Measurements from ENCODE around the gene FPR1.

Gene FPR1

GRCh38 chr19:51765086-51765485, 13.4 kb upstream of the FPR1 start:
- no peaks in the 10 kb centered on the region for H3K9me2 ChIP-seq (replicated peaks; ENCODE audit: control insufficient read depth, low read length)
- H3K4me1 ChIP-seq (ENCODE audit: control insufficient read depth, low read length) = no peaks in the 10 kb centered on the region
- TF ChIP-seq CTCF (IDR thresholded peaks at IDR 0.05; ENCODE audit: low read depth, low read length, poor library complexity, severe bottlenecking) (no peak), EZH2phosphoT487 (IDR thresholded peaks at IDR 0.05; ENCODE audit: borderline replicate concordance, low read length) (no peak)
- H3K27ac ChIP-seq (ENCODE audit: low read depth, low read length) = no peak overlapping the region
- H3K4me3 ChIP-seq (ENCODE audit: low read length) = no peak overlapping the region
- no peak overlapping the region for H3K4me2 ChIP-seq (ENCODE audit: low read length)
- no peaks in the 10 kb centered on the region for H3F3A ChIP-seq (ENCODE audit: control insufficient read depth, insufficient read depth)
- no peaks in the 10 kb centered on the region for H3K79me2 ChIP-seq (ENCODE audit: control insufficient read depth, low read length)
- H3K36me3 ChIP-seq (ENCODE audit: control insufficient read depth, low read length) = no peaks in the 10 kb centered on the region
- H3K27me3 ChIP-seq (ENCODE audit: control insufficient read depth, low read length) = no peaks in the 10 kb centered on the region
- H3K9me3 ChIP-seq (ENCODE audit: control insufficient read depth, insufficient read depth, low read length) = no peaks in the 10 kb centered on the region
- H4K20me1 ChIP-seq (ENCODE audit: control insufficient read depth, insufficient read depth, low read depth, low read length) = no peaks in the 10 kb centered on the region

- no peaks in the 10 kb centered on the region for H3K27me3 ChIP-seq (ENCODE audit: control insufficient read depth, low read length)
- no peak for TF ChIP-seq EZH2phosphoT487 (IDR thresholded peaks at IDR 0.05; ENCODE audit: borderline replicate concordance, low read length)
- no peak for TF ChIP-seq CTCF (IDR thresholded peaks at IDR 0.05; ENCODE audit: low read depth, low read length, poor library complexity, severe bottlenecking)
- H3K9me2 ChIP-seq (replicated peaks; ENCODE audit: control insufficient read depth, low read length) = no peaks in the 10 kb centered on the region
- no peaks in the 10 kb centered on the region for H3K4me1 ChIP-seq (ENCODE audit: control insufficient read depth, low read length)
- no peak overlapping the region for H3K4me2 ChIP-seq (ENCODE audit: low read length)
- no peaks in the 10 kb centered on the region for H3F3A ChIP-seq (ENCODE audit: control insufficient read depth, insufficient read depth)
- no peaks in the 10 kb centered on the region for H3K79me2 ChIP-seq (ENCODE audit: control insufficient read depth, low read length)
- peaks cover 2% of the 10 kb centered on the region; the same call in 1 of the 2 replicates for H3K9me3 ChIP-seq (ENCODE audit: control insufficient read depth, insufficient read depth, low read length)
- no peak overlapping the region for H3K27ac ChIP-seq (ENCODE audit: low read depth, low read length)
- H4K20me1 ChIP-seq (ENCODE audit: control insufficient read depth, insufficient read depth, low read depth, low read length) = no peaks in the 10 kb centered on the region
- H3K36me3 ChIP-seq (ENCODE audit: control insufficient read depth, low read length) = no peaks in the 10 kb centered on the region
- no peak overlapping the region for H3K4me3 ChIP-seq (ENCODE audit: low read length)
These were observed 10.0 kb upstream of the FPR1 start for GRCh38 chr19:51761696-51762095.

DNA sequence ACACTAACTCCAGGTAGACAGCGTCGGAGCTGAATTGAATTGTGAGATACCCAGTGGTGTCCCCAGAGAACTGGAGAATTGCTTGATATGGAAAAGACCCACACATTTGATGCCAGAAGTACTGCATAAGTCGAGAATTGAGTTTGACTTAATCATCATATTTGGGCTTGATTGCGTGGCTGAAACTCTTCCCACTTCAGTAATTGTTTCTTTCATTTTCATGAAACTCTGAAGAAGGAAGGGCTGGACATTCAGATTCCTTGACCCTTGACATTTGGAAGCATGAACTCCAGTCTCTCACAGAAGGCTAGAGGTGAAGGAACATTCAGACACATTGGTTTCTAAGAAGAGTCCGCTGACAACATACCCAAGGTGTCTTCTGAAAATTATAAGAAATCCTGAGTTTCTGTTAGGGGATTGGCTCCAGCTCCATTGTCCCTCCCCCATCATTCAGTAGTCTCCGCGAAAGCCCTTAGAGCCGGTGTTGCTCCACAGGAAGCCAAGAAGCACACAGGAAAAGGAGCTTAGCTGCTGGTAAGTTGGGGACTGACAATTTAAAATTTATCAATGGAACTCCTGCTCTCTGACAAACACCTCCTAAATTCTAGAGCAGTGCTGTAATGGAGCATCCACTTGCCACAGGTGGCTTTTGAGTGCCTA, 9.1 kb upstream of the FPR1 start, which contains the start of gene FPR2:
FPR2 (plus strand) TSS at position 484 of the 660 bp plus-strand sequence. CDS start 7,479 bp downstream, outside the sequence.
- Histone ChIP-seq H3K36me3 (ENCODE audit: control insufficient read depth, low read length) (no peaks in the 10 kb centered on the region), H4K20me1 (ENCODE audit: control insufficient read depth, insufficient read depth, low read depth, low read length) (no peaks in the 10 kb centered on the region), H3K4me1 (ENCODE audit: control insufficient read depth, low read length) (no peaks in the 10 kb centered on the region), H3K27me3 (ENCODE audit: control insufficient read depth, low read length) (no peaks in the 10 kb centered on the region), H3K79me2 (ENCODE audit: control insufficient read depth, low read length) (no peaks in the 10 kb centered on the region), H3K9me3 (ENCODE audit: control insufficient read depth, insufficient read depth, low read length) (peaks cover 3% of the 10 kb centered on the region; the same call in 1 of the 2 replicates), H3K9me2 (replicated peaks; ENCODE audit: control insufficient read depth, low read length) (no peaks in the 10 kb centered on the region), H3K4me3 (ENCODE audit: low read length) (no peak within 1 kb of the TSS), H3K4me2 (ENCODE audit: low read length) (no peak within 1 kb of the TSS), H3K27ac (ENCODE audit: low read depth, low read length) (no peak within 1 kb of the TSS), H3F3A (ENCODE audit: control insufficient read depth, insufficient read depth) (no peaks in the 10 kb centered on the region)
- TF ChIP-seq EZH2phosphoT487 (IDR thresholded peaks at IDR 0.05; ENCODE audit: borderline replicate concordance, low read length) (no peak), CTCF (IDR thresholded peaks at IDR 0.05; ENCODE audit: low read depth, low read length, poor library complexity, severe bottlenecking) (no peak)

Measured in DOHH2 (cell line).